GM19455 (cell line): ENCODE measurements around the gene IFITM10.

Source experiments
- ATAC-seq: cut with Tn5 transposase; IDR thresholded peaks from one replicate; pipeline ENCODE4 v1.9.1; 2021; ENCODE audit not compliant: unreplicated experiment

The IFITM10 gene

DNA sequence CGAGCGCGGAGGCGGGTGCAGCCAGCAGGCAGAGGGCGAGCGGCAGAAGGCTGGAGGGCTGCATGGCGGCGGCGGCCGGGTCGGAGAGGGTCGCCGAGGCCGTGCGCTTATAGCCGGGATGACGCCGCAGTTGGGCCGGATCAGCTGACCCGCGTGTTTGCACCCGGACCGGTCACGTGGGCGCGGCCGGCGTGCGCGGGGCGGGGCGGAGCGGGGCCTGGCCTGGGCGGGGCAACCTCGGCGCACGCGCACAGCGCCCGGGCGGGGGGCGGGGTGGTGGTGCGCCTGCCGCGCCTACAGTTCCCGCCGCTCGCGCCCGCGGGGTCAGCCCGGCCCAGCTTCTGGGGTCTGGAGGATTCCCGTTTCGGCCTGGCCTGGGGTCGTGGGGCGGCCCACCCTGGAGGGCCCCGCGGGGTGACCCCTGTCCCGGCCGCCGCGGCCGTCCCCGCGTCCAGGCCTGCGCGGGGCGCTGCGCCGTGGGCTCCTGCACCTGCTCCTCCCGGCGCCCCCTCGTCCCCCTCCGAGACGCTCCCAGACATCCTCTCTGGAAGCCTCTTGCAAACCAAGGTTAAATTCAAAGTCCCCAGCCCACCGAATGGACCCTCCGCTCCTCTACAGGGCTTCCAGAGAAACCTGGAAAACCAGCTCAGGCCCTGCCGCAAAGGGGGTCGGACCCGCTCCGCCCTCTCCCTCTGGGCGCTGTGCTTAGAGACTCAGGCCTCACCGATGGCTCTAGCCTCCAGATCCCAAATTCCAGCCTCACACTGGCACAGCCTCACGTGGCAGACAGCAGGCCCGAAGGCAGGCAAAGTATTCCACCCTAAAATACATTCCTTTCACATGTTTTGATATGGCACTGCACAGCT is 13.6 kb upstream of the IFITM10 start, which contains the start of gene CTSD:
CTSD (minus strand) TSS at position 132 of the 866 bp plus-strand sequence; CDS start at position 64, 68 bp downstream.
- ATAC-seq, result peak; percentile 75

DNA sequence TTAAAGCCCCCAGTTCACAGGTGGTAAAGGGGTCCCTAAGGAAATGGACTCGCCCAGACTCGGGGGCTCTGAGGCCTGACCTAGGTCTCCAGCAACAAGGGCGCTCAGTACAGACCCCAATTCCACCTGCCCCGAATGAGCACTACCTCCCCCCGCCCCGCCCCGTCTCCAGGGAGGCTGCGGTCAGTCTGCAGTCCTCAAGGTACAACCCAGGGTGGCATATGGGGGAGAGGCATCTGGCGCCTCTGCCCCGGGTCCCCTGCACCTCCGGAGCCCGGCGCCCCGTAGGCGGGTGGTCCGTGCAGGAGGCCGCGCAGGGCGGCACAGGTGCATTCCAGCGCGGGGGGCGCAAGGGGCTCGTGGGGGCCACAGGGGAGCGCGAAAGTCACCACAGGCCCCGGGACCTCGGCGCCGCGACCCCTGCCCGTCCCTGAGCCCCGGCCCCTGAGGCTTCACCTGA is 13.0 kb upstream of the IFITM10 start:
- peak; percentile 30 for ATAC-seq

DNA sequence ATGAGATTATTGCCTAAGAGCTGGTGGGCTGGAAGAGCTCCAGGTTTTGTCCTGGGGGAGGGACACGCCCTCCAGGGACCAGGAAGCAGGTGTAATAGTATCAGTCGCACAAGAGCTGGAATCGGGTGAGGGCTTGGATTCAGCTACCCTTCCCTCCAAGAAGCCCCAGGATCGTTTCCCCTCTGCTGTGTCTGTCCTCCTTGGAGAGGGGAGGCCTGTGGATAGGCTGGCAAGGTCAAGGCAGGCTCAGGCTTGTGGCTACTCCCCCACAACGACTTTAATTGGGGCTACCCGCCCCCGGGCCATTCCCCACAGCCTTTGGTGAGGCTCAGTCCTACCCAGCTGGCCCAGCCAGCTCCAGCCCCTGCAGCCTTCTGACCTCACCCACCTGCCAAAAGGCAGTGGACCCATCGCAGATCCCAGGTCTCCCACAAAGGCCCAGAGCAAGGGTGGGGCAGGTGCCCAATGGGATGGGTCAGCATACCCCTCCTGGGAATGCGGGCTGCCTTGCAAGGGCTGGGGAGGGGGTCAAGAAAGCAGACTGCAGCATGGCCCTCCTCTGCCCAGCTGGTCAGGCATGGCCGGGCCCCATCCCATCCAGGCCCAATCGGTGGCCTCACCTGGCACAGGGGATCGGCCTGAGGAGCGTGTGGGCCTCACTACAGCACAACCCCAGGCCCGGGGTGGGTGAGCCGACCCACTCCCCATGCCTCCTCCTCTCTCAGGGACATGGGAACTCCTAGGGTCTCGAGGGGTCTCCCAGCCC is 12.3 kb upstream of the IFITM10 start:
- ATAC-seq, result no peak

DNA sequence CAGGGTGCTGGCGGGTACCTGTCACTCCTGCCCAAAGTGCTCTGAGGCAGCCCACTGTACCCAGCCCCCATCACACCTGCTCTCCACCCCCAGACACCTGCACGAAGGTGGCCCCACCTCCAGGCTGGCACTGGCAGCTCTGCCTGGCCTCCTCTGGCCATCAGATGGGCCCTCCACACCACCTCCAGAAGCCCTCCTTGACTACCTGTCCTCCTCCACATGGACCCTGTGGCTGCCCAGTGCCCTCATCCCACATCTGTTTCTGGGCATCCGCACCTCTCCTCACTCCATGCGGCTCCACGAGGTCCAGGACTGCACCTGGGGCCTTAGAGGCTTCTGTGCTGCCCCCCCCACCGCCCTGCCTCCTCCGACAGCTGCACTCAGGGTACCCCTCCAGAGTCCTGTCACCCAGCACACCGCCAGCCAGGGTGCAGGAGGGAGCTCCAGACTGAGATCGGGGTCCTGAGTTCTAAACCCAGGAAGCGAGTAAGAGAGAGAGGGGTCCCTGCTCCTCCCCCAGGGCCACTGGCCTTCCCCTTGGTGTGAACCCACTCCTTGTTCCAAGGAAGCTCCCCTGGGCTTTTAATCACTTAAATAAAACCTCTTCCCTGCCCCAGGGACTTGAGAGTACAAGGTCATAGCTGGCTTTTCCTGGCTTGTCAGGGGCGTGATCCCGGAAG is 11.6 kb upstream of the IFITM10 start:
- no peak for ATAC-seq

DNA sequence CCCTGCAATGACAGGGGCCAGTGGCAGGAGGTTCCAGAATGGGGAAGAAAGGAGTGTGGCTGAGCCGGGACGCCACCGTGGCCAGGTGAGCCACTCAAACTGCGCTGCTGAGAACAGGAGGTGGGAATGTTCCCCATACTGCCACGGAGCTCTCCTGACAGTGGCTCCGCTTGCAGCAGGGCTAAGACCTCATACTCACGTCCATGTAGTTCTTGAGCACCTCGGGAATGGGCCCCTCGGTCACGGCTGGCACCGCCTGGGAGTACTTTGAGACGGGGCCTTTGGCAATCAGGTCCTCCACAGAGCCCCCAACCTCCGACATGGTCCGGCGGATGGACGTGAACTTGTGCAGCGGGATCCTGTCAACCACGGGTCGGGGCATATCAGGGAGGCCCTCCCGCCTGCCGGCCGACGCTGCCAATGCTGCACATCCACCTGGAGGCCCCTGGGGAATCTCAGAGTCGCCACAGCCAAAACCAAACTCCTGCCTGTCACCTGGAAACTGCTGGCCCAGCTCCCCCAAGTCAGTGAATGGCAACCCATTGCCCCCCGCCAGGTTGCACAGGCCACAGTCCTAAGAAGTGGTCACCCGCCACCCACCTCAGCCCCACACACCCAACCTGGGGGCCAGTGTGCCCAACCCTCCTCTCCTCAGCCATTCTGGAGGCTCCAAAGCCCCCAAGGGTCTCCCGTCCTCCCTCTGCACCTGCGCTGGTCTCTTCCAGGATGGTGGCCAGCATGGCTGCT is 10.9 kb upstream of the IFITM10 start:
- ATAC-seq, result no peak

DNA sequence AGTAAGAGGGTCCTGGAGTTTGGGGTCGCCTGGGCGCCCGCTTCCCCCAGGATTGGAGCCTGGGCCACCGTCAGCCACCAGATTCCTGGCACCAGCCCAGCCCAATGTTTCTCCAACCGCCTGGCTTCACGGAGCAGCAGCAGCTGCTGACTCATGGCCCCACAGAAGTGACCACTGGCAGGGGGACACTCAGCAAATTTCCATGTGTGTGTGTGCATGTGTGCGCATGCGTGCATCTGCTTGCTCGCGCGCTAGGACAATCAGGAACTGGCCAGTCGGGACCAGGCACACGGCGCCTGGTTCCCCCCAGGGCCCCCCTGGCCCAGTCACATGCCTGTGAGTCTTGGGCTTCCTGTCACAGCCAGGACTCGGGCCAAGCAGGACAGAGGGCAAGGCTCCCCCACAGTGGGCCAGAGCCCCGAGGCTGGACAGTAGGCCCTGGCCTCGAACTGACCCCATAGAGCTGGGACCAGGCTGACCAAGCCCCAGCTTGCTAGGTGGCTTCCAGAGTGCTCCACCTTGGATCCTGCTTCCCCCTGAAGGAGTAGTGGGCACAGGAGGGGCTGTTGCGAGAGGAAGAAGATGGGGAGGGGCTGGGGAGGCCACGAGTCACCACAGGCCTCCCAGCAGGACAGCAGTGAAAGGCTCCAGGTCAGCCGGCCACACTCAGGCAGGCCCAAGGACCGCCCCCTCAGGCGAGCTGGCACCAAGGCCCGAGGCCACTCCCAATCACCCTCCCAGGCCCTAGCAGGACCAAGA is 10.1 kb upstream of the IFITM10 start:
- ATAC-seq, result no peak

DNA sequence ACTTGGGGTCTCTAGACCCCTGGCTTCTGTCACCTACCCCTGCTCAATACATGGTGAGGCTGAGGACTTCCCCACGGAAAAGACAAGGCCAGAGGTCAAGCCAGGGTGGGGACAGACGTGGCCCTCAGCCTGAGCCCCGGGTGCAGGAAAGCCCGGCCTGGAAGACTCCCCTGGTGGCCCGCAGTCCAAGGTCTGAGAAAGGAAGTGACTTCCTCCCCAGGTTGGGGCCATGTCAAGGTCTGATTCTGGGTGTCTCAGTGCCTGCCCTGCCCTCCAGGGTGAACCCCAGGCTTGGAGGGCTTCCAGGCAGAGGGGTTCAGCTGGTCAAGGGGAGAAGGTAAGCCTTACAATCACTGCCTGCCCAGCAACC is 9.4 kb upstream of the IFITM10 start:
- ATAC-seq, result no peak

DNA sequence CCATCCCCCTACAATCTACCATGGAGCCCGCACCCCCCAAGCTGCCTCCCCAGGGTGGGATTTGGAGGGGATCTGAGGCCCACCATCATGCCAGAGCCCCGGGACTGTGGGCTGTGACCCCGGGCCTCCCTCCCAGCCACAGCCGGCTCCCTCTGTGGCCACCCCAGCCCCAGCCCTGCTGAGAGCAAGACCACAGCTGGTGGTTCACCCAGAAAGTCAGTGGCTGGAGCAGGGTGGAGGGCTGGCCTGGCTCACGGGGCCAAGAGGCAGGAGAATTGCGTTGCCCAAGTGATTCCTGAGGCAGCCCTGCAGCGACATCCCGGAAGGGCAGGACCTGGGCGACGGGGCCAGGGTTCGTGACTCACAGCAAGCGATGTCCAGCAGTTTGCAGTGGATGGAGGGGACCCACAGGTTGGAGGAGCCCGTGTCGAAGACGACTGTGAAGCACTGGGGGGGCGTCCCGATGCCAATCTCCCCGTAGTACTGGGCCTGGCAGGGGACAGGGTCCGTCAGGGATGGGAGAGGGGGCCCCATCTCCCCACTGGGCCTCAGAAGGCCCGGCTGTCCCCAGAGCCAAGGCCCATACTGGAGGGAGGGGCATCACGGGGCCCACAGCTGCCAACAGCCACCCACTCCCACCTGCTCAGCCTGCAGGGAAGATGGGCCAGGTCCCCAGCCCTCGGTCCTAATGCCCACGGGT is 8.9 kb upstream of the IFITM10 start:
- no peak for ATAC-seq

DNA sequence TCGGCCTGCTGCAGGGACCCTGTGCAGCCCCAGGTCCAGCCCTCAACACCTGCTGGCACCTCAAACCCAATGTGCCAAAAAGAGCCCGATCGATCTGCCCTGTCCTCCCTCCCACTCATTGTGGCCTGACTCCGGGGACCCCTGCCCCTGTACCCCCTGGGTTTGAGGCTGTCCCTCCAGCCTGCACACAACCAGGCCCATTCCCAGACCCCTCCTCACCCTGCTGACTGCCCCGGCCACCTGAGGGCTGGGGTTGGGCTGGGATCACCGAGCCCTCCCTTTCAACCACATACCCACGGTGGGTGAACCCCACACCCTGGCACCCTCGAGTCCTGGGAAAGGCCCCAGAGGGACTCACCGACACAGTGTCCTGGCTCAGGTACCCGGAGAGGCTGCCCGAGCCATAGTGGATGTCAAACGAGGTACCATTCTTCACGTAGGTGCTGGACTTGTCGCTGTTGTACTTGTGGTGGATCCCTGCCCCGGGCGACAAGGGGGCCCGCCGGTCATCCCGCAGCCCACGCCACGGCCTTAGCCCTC is 8.3 kb upstream of the IFITM10 start:
- no peak for ATAC-seq

DNA sequence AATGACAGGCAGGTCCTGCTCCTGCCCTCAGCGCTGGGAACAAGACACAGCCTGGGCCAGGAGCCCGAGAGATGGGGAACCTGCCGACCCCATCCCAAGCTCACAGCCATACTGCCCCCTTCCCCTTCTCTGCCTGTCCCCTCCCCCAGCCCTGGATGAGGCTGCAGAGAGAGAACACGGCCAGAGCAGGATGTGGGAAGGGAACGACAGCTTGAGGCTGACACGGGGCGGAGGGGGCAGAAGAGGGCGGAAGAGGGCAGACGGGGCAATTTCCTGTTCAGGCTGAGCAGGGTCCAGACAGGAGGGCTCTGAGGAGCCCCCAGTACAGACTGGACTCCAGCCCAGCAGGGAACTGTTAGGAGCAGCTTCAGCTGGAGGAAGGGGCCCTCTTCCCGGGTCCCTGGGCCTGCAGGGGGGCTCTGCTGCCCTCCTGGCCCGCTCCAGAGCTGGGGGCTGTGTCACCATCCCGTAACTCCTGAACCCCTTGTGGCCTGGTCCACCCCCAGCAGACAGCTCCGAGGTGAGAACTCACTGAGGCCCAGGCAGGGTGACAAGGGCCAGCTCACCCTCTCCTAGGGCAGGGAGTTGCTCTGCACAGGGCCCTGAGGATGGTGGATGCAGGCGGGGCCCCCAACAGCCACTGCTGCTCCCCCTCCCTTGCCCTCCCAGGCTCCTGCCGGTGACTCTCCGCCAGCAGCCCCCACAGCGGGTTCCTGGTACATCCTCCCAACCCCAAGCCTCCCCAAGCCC is 7.6 kb upstream of the IFITM10 start:
- ATAC-seq, result no peak

DNA sequence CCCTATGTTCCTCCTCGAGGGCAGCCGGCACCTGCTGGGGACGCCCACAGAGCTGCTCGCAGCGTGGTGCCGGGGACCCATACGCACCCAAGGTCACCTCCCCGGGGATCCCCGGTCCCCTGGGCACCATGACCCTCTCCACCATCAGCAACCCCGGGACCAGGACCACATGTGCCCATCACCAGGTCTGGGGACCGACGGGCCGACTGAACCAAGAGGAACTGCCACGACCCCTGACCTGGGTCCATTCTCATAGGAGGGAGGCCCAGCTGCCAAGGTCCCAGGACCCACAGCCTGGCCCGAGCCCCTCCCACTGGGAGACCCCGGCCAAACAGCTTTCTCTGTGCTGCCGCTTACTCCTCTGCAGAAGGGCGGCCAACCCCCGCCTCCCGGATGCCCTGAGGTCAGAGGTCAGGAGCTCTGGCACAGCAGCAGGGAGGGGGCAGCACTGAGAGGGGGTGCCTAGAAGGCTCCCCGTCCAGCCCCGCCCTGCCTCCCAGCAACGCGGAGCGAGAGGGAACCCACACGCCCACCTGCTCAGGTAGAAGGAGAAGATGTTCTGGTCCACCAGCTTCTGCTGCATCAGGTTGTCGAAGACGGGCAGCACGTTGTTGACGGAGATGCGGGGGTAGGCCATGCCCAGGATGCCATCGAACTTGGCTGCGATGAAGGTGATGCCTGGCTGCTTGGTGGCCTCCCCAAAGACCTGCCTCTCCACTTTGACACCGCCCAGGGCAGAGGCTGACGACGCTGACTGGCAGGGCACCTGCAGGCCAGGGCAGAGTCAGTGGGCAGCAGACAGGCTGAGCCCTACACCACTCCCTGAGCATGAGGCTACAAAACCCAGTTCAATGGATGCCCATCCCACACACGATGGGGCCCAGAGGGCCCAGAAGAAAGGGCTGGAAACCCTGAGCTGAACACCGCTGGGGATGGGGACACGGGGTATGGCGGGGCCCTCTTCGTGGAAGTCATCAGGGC is 6.7 kb upstream of the IFITM10 start:
- no peak for ATAC-seq

DNA sequence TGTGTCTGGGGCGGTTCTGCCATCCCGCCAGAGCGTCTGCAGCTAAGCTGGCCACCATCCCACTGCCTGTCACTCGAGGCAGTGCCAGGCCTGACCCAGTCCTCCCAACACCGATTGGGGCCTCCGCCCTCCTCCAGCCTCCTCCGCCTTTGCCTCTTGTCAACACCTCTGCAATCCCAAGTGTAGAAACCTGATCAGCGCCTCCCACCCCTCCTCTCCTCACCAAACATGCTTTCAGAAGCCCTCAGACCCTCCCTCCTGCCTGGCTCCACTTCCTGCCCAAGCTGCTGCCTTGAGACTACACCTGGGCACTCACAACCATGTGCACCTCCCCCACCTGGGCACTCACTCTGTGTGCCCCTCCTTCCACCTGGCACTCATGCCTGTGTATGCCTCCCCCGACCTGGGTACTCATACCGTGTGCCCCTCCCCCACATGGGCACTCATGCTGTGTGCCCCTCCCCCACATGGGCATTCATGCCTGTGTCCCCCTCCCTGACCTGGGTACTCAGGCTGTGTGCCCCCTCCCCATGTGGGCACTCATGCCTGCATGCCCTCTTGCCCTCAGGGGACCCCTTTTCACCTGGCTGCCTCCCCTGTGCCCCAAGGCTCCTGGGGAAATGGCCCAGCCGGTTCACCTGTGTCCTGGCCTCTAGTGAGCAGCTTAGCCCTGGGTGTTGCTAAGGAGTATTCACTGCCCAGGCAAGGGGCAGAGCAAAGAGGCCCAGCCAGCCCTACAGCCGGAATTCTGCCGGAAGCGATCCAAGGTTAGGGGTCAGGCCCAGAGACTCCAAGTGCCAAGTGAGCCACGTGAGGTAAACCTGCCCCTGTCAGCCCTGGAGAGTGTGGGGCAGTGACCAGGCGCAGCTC is 5.5 kb upstream of the IFITM10 start:
- ATAC-seq, result no peak

DNA sequence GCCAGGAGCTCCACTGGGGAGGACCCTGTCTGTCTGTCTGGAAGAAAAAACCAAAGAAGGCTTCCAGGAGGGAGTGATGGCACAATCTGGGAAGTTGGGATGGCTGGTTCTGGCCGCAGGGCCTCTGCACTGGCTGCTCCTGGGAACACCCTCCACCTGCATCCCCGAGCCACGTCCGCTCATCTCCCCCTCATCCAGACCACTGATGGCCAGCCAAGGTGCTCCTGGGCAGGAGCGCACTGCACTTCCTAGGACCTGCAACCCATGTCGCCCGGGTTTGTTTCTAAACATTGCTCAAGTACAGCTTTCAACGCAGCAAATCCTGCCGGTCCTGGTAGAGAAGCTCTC is 4.9 kb upstream of the IFITM10 start:
- ATAC-seq, result no peak

DNA sequence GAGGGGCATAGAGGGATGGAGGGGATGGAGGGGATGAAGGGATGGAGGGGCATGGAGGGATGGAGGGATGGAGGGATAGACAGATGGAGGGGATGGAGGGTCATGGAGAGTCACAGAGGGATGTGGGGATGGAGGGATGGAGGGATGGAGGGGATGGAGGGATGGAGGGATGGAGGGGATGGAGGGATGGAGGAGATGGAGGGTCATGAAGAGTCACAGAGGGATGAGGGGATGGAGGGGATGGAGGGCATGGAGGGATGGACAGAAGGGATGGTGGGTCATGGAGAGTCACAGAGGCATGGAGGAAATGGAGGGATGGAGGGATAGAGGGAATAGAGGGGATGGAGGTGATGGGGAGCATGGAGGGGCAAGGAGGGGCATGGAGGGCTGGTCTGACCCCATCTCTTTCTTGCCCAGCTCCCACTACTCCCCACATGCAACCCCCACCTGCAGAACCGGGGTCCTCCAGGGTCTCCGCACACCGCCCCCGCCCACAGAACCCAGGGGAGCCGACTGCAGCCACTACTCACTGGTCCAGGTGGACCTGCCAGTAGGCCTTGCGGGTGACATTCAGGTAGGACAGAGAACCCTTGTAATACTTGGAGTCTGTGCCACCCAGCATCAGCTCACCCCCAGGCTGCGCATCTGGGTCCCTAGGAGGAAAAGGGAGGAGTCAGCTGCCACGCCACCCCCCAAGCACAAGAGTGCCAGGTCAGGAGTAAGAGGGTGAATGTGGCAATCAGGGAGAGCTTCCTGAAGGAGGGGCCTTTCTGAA is 4.2 kb upstream of the IFITM10 start:
- ATAC-seq, result no peak

DNA sequence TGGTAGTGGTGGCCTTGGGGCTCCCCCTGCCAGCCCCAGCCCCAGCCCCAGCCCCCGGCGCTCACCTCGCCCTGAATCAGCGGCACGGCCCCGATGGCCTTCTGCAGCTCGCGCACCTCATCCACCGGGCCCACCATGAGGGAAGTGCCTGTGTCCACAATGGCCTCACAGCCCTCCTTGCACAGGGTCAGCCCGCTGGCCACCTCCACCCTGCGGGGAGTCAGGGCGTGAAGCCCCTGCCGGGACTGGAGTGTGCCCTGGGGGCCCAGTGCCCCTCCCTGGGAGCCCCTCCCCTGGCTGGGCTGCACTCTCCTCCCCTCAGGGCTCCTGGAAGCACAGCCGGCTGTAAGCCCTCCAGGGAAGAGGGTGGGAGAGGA is 3.5 kb upstream of the IFITM10 start:
- ATAC-seq, result no peak
